Neuron (in vitro differentiated cells): ENCODE results near the gene RPIA.

Source experiments
- H2AFZ ChIP-seq: one replicate; pipeline ENCODE4 v1.6.1; 2013; ENCODE audit warnings: low read depth, mild to moderate bottlenecking, inconsistent platforms, low read length, moderate library complexity
- H3K27me3 ChIP-seq: one replicate; pipeline ENCODE4 v1.6.1; 2013; ENCODE audit warnings: low read length; ENCODE audit not compliant: insufficient read depth
- H3K36me3 ChIP-seq: one replicate; pipeline ENCODE4 v1.6.1; 2013; ENCODE audit warnings: low read length; ENCODE audit not compliant: insufficient read depth
- H3K4me1 ChIP-seq: one replicate; pipeline ENCODE4 v1.6.1; 2013; ENCODE audit warnings: low read length; ENCODE audit not compliant: insufficient read depth
- H3K4me3 ChIP-seq: 2 replicates; pipeline ENCODE4 v1.5.1; 2013; ENCODE audit warnings: mild to moderate bottlenecking, low read length, moderate library complexity
- H3K9me3 ChIP-seq: one replicate; pipeline ENCODE4 v1.6.1; 2013; ENCODE audit warnings: low read length

The RPIA gene

DNA sequence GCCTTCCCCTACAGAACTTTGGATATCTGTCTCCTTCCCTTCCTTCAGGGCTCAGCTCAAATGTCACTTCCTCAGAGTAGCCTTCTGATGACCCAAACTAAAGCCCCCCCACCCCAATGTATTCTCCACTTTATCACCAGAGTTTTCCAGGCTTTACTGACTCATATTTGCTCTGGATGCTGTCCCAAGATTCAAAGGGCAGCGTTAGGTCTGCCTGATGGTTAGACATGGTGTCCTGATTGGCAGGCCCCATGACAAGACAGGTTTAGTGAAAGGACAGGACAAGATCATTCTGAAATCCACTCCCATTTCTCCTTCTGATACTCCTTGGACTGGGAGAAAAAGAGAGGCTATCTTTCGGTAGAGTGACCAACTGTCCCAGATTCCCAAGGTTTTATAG, 22.6 kb upstream of the RPIA start:
- no peaks in the 10 kb centered on the region for H3K36me3 ChIP-seq
- H3K27me3 ChIP-seq, result no peaks in the 10 kb centered on the region
- H3K9me3 ChIP-seq, result no peaks in the 10 kb centered on the region
- no peaks in the 10 kb centered on the region for H3K4me1 ChIP-seq
- H3K4me3 ChIP-seq, result no peak overlapping the region
- no peak overlapping the region for H2AFZ ChIP-seq

DNA sequence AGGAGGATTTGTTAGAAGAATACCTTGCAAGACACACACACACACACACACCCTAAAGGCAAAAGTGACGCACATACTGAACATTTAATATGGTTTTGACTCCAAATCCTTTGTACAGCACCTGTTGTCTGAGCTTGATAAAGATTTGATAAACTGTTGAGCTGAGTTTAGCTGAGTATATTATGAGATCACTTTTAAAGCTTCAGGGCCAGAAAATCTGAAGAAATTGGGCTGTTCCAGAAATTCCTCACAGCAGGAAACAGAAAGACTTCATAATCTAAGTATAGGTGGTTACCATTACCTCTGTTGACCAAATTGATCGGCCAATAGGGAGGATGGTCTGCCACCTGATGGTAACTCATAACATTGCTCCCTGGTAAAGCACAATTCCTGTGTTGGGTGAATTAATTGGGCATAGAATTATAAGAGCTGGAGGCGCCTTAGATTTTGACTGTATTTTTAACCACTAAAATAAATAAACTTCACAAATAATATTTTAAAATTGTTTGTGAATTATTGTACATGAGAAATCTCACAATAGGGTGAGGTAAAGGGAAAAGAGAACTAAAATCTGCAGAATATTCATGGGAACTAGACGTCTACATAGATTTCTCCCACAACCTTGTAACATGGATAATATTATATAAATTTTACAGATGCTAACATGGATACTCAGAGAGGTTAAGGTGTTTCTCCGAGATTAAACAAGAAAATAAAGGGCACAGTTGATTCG, 21.8 kb upstream of the RPIA start:
- no peak overlapping the region for H3K4me3 ChIP-seq
- H2AFZ ChIP-seq, result no peak overlapping the region
- no peaks in the 10 kb centered on the region for H3K27me3 ChIP-seq
- no peaks in the 10 kb centered on the region for H3K36me3 ChIP-seq
- H3K4me1 ChIP-seq, result no peaks in the 10 kb centered on the region
- no peaks in the 10 kb centered on the region for H3K9me3 ChIP-seq

DNA sequence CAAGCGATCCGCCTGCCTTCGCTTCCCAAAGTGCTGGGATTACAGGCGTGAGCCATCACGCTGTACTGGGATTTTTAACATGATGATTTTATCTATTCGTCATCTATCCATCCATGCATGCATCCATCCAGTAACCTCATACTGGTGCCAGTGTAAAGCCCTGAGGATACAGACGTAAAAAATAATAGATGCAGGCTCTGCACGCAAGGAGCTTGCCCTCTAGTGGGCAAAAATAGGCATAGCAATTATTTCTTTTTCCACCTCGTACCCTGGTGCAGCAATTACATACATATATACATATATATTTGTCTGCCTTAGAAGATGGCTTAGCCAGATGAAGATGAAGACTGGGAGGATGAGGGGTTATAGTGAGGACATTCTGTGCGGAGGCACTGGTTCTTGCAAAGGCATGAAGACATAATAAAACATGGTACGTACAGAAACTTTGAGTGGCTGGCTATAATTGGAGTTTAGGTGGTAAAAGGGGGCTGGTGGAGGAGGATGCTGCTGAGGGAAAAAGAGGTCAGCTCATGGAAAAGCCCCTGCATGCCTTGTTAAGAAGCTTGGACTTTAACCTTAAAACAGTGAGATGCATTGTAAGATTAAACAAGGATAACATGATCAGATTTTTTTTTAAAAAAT, 19.6 kb upstream of the RPIA start:
- Histone ChIP-seq H3K36me3 (no peaks in the 10 kb centered on the region), H2AFZ (no peak overlapping the region), H3K4me1 (no peaks in the 10 kb centered on the region), H3K9me3 (no peaks in the 10 kb centered on the region), H3K4me3 (no peak overlapping the region), H3K27me3 (no peaks in the 10 kb centered on the region)

DNA sequence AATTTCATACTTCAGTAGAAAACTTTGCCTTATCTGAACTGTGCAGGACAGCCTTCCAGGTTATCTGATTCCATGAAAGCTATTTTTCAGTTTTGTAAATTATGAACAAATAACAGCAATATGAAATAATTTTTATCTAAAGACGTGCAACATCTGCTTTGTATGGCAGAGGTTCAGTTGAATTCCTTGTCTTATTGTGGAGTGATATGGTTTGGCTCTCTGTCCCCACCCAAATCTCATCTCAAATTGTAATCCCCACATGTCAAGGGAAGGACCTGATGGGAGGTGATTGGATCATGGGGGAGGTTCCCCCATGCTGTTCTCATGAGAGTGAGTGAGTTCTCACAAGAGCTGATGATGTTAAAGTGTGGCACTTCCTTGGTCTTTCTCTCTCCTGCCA, 18.1 kb upstream of the RPIA start:
- Histone ChIP-seq H3K4me1 (no peaks in the 10 kb centered on the region), H3K27me3 (no peaks in the 10 kb centered on the region), H3K4me3 (no peak overlapping the region), H2AFZ (no peak overlapping the region), H3K9me3 (no peaks in the 10 kb centered on the region), H3K36me3 (no peaks in the 10 kb centered on the region)

DNA sequence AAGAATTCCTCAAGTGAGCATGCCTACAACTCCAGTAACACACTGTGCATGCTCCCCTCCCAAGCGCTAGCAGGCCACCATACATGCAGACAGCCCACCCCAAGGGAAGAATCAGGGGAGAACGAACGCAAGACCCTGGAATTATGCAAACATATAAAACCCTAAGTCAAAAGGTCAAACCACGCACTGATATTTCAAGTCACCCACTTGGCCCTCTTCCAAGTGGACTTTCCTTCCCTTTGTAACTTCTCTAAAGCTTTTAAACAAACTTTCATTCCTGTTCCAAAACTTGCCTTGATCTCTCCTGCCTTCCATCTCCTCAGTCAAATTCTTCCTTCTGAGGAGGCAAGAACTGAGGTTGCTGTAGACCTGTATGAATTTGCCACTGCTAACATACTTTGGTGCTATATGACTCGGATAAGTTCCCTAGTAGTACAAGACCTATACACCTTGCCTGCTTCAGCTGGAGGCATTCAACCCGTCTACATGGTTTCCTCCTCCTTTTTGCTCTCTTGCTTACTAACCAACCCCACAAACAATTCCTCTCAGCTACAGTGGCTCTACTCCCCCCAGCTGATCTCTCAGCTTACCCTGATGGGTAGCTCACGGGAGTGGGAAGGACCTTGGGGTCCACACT, 11.1 kb upstream of the RPIA start:
- H3K36me3 ChIP-seq, result no peaks in the 10 kb centered on the region
- H3K4me1 ChIP-seq, result no peaks in the 10 kb centered on the region
- H3K4me3 ChIP-seq, result no peak overlapping the region
- H2AFZ ChIP-seq, result no peak overlapping the region
- peaks cover 5% of the 10 kb centered on the region for H3K9me3 ChIP-seq
- H3K27me3 ChIP-seq, result no peaks in the 10 kb centered on the region

DNA sequence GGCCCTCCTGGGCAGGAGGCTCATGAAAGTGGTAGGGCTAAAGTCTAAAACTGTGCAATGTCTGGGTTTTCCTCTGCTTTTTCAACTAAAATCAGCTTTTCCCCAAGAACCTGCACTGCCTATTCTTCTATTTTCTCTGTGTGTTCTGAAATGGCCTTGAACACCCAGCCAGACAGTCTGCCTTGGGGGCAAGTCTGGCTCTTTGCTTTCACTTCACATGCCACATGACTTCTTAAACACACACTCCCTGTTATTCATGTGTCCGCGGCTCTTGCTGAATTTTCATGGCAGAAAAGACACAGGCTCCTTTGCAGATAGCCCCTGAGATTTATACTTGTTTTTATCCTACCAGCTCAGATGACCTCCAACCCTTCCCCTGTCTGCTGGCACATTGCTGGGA, 10.6 kb upstream of the RPIA start:
- Histone ChIP-seq H3K4me3 (no peak overlapping the region), H3K27me3 (no peaks in the 10 kb centered on the region), H2AFZ (no peak overlapping the region), H3K9me3 (peaks cover 9% of the 10 kb centered on the region), H3K4me1 (no peaks in the 10 kb centered on the region), H3K36me3 (no peaks in the 10 kb centered on the region)

DNA sequence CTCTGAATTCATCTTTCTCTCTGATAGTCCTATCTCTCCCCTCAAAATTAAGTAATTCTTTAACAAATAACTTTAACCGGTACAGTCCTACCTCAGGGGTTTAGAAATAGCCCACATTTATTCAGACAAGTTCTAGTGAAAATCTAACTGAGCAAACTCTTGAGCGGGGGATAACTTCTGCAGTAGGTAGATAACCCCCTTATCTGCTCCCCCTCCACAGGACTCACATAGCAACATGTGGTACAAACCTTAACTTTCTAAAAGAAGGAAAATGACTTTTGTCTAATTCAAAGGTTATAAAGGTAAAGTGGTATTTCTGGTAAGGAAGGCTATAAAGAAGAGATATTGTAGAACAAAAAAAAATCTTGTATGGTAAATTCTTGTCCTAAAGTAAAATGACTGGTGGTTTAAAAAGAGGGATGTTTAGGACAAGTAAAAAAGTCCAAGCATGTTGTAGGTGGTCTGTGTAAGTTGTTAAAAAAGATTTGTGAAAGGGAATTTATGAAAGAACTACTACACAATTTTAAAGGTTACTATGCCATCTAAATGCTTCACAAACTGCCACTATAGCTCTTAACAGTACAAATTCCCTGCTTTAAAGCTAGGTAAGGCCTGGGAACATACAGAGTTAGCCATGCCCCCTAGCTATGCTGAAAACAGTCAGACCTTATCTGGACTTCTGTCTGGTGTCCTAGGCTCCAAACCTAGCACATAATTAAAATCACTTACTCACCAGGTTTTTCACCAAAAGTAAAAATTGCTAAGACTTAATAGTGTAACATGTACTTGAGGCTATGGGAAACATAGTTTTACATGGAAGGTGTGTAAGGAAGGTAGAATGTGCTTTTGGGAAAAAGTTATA, 8.1 kb upstream of the RPIA start:
- H3K9me3 ChIP-seq, result peaks cover 9% of the 10 kb centered on the region

DNA sequence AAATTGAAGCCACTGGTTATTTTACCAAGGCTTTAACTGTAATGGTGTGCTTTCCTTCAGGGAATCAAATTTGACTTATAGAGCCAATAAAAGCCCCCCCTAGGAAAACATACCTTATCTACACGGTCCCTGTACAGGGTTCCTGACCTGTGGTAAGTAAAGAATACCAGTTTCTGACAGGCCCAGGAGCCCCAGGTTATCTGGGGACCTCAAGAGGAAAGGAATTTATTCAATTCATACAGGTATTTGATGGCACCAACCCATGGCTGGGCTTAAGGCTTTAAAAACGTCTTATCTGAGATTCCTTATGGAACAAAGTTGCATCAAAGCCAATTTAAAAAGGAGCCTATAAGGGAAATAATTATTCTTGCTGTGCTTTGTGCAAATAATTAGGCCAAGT, 7.0 kb upstream of the RPIA start:
- H3K36me3 ChIP-seq, result no peaks in the 10 kb centered on the region
- no peaks in the 10 kb centered on the region for H3K4me1 ChIP-seq
- no peaks in the 10 kb centered on the region for H3K27me3 ChIP-seq
- peaks cover 9% of the 10 kb centered on the region for H3K9me3 ChIP-seq
- H3K4me3 ChIP-seq, result no peak overlapping the region
- H2AFZ ChIP-seq, result no peak overlapping the region

More for the DNA sequence above, 8.1 kb upstream of the RPIA start:
- Histone ChIP-seq H2AFZ (no peak overlapping the region), H3K36me3 (no peaks in the 10 kb centered on the region), H3K27me3 (no peaks in the 10 kb centered on the region), H3K4me1 (no peaks in the 10 kb centered on the region), H3K4me3 (no peak overlapping the region)

DNA sequence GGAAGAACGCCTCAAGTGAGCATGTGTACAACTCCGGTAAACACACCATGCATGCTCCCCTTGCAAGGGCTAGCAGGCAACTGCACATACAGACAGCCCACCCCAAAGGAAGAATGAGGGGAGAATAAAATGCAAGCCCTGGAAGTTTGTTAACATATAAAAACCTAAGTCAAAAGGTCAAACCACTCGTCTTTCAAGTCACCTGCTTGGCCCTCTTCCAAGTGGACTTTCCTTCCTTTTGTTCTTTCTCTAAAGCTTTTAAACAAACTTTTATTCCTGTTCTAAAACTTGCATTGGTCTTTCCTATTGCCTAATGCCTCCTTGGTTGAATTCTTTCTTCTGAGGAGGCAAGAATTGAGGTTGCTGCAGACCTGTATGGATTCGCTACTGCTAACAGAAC, 5.2 kb upstream of the RPIA start:
- Histone ChIP-seq H3K27me3 (no peaks in the 10 kb centered on the region), H3K9me3 (peaks cover 9% of the 10 kb centered on the region), H3K4me3 (no peak overlapping the region), H3K4me1 (peaks cover 8% of the 10 kb centered on the region), H2AFZ (no peak overlapping the region), H3K36me3 (no peaks in the 10 kb centered on the region)

DNA sequence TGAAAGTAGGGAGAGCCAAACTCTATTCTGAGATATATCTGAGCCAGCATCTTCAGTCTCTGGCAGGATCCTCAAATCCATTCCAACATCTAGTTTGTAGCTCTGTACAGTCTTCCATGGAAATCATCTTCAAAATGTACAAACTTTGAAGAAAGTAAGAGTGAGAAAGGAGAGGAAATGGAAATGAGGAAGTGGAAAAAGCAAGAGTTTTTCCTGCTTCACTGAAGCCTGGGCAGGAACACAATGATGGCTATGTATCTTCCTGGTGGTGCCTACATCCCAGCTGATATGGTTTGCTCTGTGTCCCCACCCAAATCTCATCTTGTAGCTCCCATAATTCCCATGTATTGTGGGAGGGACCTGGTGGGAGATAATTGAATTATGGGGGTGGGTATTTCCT, 4.1 kb upstream of the RPIA start:
- Histone ChIP-seq H3K9me3 (peaks cover 8% of the 10 kb centered on the region), H2AFZ (no peak overlapping the region), H3K4me1 (peaks cover 8% of the 10 kb centered on the region), H3K4me3 (no peak overlapping the region), H3K36me3 (no peaks in the 10 kb centered on the region), H3K27me3 (no peaks in the 10 kb centered on the region)

DNA sequence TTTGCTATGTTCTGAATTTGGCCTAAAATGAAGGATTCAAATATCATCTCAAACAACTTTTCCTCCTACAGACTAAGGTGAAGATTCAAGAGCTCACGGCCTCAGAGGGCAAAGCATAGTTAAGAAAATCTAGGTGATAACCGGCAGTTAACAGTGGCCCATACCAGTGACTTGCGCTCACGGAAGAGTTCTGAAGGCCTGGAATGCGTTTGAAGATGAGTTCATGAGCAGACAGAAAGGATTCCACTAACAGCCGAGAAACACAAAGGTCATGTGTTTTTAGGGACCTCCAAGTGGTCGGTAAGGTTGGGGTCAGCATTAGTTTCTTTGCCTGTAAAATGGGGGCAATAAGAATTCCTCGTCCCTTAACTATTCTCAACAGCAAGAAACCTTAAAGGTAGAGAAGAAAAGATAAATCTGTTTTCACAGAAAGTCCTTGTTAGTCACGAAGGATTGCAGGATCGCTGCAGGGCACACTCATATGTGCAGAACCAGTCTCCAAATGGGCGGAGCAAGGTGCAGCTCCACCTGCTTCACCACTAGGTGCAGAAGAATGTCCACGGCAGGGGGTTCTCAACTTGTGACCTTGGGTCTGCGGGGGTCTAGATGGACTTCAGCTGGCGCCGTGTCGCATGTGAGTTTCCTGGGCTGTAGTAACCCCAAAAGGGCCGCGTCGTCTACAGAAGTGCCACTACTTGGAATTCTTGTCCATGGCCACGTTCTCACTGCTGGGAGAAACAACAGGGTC, 708 bp upstream of the RPIA start:
- no peaks in the 10 kb centered on the region for H3K27me3 ChIP-seq
- H3K36me3 ChIP-seq, result no peaks in the 10 kb centered on the region
- peaks cover 11% of the 10 kb centered on the region for H3K4me1 ChIP-seq

DNA sequence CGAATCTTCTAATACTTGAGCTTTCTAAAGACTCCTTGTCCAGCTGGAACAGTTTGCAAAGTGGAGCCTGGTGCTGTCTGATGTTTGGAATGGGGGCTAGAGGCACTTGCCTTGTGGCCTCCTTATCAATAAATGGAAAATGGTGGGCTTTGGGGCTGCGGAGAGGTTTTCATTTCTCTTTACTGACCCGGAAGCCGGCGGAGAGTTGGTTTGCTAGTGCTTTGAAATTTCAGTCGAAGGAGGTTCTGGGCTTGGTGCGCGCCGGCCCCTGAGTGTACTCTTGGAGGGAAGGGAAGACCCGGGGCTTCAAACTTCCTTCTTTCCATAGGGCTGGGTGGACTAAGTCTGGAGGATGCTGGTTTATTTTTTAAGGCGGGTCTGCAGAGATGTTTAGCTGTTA, 714 bp downstream of the RPIA start:
- no peaks in the 10 kb centered on the region for H3K9me3 ChIP-seq

More for the DNA sequence above, 708 bp upstream of the RPIA start:
- Histone ChIP-seq H3K4me3 (peak overlapping the region; percentile 85), H2AFZ (no peak overlapping the region), H3K9me3 (peaks cover 1% of the 10 kb centered on the region)

More for the DNA sequence above, 714 bp downstream of the RPIA start:
- Histone ChIP-seq H2AFZ (peak overlapping the region; percentile 75), H3K4me3 (peak overlapping the region; percentile 85), H3K27me3 (no peaks in the 10 kb centered on the region), H3K4me1 (peaks cover 11% of the 10 kb centered on the region), H3K36me3 (no peaks in the 10 kb centered on the region)
